HepG2 (cell line): Measurements from ENCODE around the gene NTN3. TPM values are rescaled to one million over a fixed set of nuclear protein-coding genes. Genes with fewer than 3 reads are reported as not detected.

Experiments
- ARNTL ChIP-seq: sonication (generic); formaldehyde crosslinking; IDR thresholded peaks from 2 replicates; pipeline ENCODE4 v1.4.0; 2020; ENCODE audit warnings: mild to moderate bottlenecking, missing genetic modification reagents
- BCLAF1 ChIP-seq: fragments of 450-650 bp; IDR thresholded peaks from 2 replicates; pipeline ENCODE4 v1.6.1; 2017; ENCODE audit warnings: mild to moderate bottlenecking
- BORCS8-MEF2B ChIP-seq: sonication (generic); formaldehyde crosslinking; IDR thresholded peaks from 2 replicates; pipeline ENCODE4 v1.8.0; 2022; ENCODE audit warnings: mild to moderate bottlenecking, missing genetic modification reagents
- KDM6A ChIP-seq: IDR thresholded peaks from 2 replicates; pipeline ENCODE4 v1.6.1; 2016; ENCODE audit warnings: low read depth
- MAFK ChIP-seq, 2 experiments: IDR thresholded peaks in 1 of 2; conservative IDR thresholded peaks in 1 of 2; 2 replicates each; pipeline ENCODE4 v1.6.1; 2011; ENCODE audit warnings: improper control_type of control experiment in 2 of 2, low read length in 2 of 2
- NCOA2 ChIP-seq: sonication (generic); formaldehyde crosslinking; IDR thresholded peaks from 2 replicates; pipeline ENCODE4 v1.8.0; 2022; ENCODE audit warnings: inconsistent platforms
- RARG ChIP-seq: sonication (generic); formaldehyde crosslinking; IDR thresholded peaks from 2 replicates; pipeline ENCODE4 v1.4.0; 2020; ENCODE audit warnings: low read depth, mild to moderate bottlenecking, missing genetic modification reagents
- ZFP36L2 ChIP-seq: sonication (generic); formaldehyde crosslinking; IDR thresholded peaks from 2 replicates; pipeline ENCODE4 v1.4.0; 2020; ENCODE audit warnings: missing genetic modification reagents
- ZNF24 ChIP-seq: fragments of 450-650 bp; IDR thresholded peaks from 2 replicates; pipeline ENCODE4 v1.6.1; 2017; ENCODE audit warnings: antibody characterized with exemption, mild to moderate bottlenecking
- ZNF496 ChIP-seq: sonication (generic); formaldehyde crosslinking; IDR thresholded peaks from 2 replicates; pipeline ENCODE4 v1.8.1; 2023; ENCODE audit warnings: mild to moderate bottlenecking, moderate library complexity, missing genetic modification reagents; ENCODE audit not compliant: insufficient replicate concordance
- ZNF512B ChIP-seq: sonication (generic); formaldehyde crosslinking; IDR thresholded peaks from 2 replicates; pipeline ENCODE4 v1.5.1; 2020; ENCODE audit warnings: missing genetic modification reagents, mild to moderate bottlenecking, borderline replicate concordance
- ZNF549 ChIP-seq: sonication (generic); formaldehyde crosslinking; IDR thresholded peaks from 2 replicates; pipeline ENCODE4 v1.5.0; 2020; ENCODE audit warnings: missing genetic modification reagents
- ZNF597 ChIP-seq: sonication (generic); formaldehyde crosslinking; IDR thresholded peaks from 2 replicates; pipeline ENCODE4 v1.5.0; 2020; ENCODE audit warnings: missing genetic modification reagents
- ZNF703 ChIP-seq: sonication (generic); formaldehyde crosslinking; IDR thresholded peaks from 2 replicates; pipeline ENCODE4 v1.5.1; 2020; ENCODE audit warnings: missing genetic modification reagents, mild to moderate bottlenecking, moderate library complexity, borderline replicate concordance
- ZNF768 ChIP-seq: sonication (generic); formaldehyde crosslinking; IDR thresholded peaks from 2 replicates; pipeline ENCODE4 v1.4.0; 2020; ENCODE audit warnings: missing genetic modification reagents
- ZNF883 ChIP-seq: sonication (generic); formaldehyde crosslinking; IDR thresholded peaks from 2 replicates; pipeline ENCODE4 v1.5.1; 2020; ENCODE audit warnings: mild to moderate bottlenecking, missing genetic modification reagents; ENCODE audit errors: not compliant biosample characterization
- polyA plus RNA-seq, 8 experiments: library from polyadenylated mRNA; depleted of rRNA in 3 of 8; stranded (reverse) in 7 of 8; unstranded in 1 of 8; fragments of >200 nt; fragmentation: Illumina TruSeq in 4 of 8; extraction: Trizol in 4 of 8; gene quantifications; 2 replicates each; pipeline versions ENCODE4 v1.2.1 to v1.2.3, GENCODE V29; 2011 to 2016; ENCODE audit warnings: low read depth in 4 of 8, missing spikeins in 1 of 8, mixed read lengths in 1 of 8; ENCODE audit not compliant: insufficient read depth in 1 of 8
- total RNA-seq, 5 experiments: library from RNA; depleted of rRNA; stranded (reverse); fragments of >200 nt; fragmentation: Illumina TruSeq; extraction: Trizol; gene quantifications; 2 replicates each; pipeline ENCODE4 v1.2.3, GENCODE V29; 2016; ENCODE audit warnings: low read depth in 1 of 5
- TF ChIP-seq, protein P1 (sequence below): sonication (generic); formaldehyde crosslinking; IDR thresholded peaks from 2 replicates; pipeline ENCODE4 v1.4.0; 2020; ENCODE audit warnings: missing genetic modification reagents, borderline replicate concordance
- TF ChIP-seq, protein P2 (sequence below): sonication (generic); formaldehyde crosslinking; IDR thresholded peaks from 2 replicates; pipeline ENCODE4 v1.4.0; 2020; ENCODE audit warnings: missing genetic modification reagents

NTN3 gene
- total and polyA plus RNA-seq, 2 of the 13 experiments (the other 11 are each of a cell fraction or from before 2014, with no cell fraction given) = 0.09 to 0.20 TPM

DNA sequence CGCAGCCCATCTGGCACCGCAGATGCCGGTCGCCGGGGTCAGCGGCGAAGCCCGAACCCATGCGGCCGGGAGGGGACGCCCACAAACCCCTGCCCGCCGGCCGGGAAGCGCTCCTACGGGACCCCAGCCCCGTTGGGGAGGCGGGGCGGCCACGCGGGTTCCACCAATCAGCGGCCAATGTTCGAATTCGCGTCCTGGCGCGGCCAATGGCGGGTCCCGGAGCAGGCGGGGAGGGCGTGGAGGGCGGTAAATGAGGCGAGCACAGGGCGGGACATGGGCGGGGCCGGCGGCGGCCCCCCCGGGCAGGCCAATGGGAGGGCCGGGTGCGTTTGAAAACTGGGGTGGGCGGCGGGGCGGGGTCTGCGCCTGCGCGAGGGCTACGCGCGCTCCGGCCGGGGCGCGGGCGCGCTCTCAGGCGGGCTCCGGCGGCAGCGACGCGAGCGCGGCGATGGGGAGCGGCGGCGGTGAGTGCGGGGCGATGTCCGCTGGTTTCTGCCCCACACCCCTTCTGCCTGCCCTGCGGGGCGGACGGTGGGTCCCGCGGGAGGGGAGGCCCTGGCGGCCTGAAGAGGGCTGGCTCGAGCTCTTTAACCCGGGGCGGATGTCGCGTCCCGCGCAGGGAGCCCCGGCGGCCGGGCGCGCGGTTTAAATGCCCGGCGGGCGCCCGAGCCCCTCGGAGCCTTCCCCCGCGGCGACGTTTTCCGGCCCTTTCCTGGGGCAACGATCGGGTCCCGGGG is 41.9 kb upstream of the NTN3 start, which contains the start of gene CCNF (continued):
- TF ChIP-seq ZNF768 (CRISPR knock-in tag) = no peak
- no peak for TF ChIP-seq ZFP36L2 (CRISPR knock-in tag)
- TF ChIP-seq ZNF883 (CRISPR knock-in tag) = peak; percentile 6
- no peak for TF ChIP-seq ZNF24
- no peak for TF ChIP-seq BCLAF1
- TF ChIP-seq NCOA2 = 0 out of 2 replicates have a peak, but pooled peaks have one; percentile 20
- TF ChIP-seq BORCS8-MEF2B = no peak
- TF ChIP-seq ZNF549 (CRISPR knock-in tag) = no peak
- TF ChIP-seq, protein P1, sequence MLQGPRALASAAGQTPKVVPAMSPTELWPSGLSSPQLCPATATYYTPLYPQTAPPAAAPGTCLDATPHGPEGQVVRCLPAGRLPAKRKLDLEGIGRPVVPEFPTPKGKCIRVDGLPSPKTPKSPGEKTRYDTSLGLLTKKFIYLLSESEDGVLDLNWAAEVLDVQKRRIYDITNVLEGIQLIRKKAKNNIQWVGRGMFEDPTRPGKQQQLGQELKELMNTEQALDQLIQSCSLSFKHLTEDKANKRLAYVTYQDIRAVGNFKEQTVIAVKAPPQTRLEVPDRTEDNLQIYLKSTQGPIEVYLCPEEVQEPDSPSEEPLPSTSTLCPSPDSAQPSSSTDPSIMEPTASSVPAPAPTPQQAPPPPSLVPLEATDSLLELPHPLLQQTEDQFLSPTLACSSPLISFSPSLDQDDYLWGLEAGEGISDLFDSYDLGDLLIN (CRISPR knock-in tag) = peak; percentile 42; the same call in 1 of the 2 replicates
- TF ChIP-seq ZNF512B = no peak
- no peak for TF ChIP-seq RARG (CRISPR knock-in tag)
- TF ChIP-seq, protein P2, sequence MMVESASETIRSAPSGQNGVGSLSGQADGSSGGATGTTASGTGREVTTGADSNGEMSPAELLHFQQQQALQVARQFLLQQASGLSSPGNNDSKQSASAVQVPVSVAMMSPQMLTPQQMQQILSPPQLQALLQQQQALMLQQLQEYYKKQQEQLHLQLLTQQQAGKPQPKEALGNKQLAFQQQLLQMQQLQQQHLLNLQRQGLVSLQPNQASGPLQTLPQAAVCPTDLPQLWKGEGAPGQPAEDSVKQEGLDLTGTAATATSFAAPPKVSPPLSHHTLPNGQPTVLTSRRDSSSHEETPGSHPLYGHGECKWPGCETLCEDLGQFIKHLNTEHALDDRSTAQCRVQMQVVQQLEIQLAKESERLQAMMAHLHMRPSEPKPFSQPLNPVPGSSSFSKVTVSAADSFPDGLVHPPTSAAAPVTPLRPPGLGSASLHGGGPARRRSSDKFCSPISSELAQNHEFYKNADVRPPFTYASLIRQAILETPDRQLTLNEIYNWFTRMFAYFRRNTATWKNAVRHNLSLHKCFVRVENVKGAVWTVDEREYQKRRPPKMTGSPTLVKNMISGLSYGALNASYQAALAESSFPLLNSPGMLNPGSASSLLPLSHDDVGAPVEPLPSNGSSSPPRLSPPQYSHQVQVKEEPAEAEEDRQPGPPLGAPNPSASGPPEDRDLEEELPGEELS (CRISPR knock-in tag) = no peak
- no peak for TF ChIP-seq ZNF703 (CRISPR knock-in tag)
- no peak for TF ChIP-seq ZNF597 (CRISPR knock-in tag)
- no peak for TF ChIP-seq ZNF496 (CRISPR knock-in tag)
- no peak for TF ChIP-seq KDM6A (CRISPR knock-in tag)
- TF ChIP-seq MAFK (conservative IDR thresholded peaks at IDR 0.05 in 1 of 2, IDR thresholded peaks at IDR 0.05 in 1 of 2; ENCODE audit: low read length in 2 of 2) = no peak
- peak; percentile 69 for TF ChIP-seq ARNTL (CRISPR knock-in tag)
